ENCODE measurements around the gene SLC38A11. TPM values are rescaled to one million over a fixed set of nuclear protein-coding genes. Genes with fewer than 3 reads are reported as not detected.

The SLC38A11 gene
- polyA plus RNA-seq, 1 donor (not counting 4 experiments of a cell fraction or from before 2014, with no cell fraction given) = not detected

GRCh38 chr2:164877169-164877568 is 78.2 kb downstream of the SLC38A11 start:
- dilution Hi-C loops (cut with MboI; ENCODE audit: extremely low pct_ligation_motif_present, low sequenced_read_pairs) = no loop called here
- H3K27me3 ChIP-seq (ENCODE audit: control insufficient read depth, extremely low read depth, insufficient read depth, low read length) = no peaks in the 10 kb centered on the region
- H3K4me3 ChIP-seq (ENCODE audit: control insufficient read depth in 2 of 3, extremely low read depth in 1 of 3, insufficient read depth in 2 of 3, low read depth in 1 of 3, low read length in 3 of 3) = no peak overlapping the region
- DNase-seq (ENCODE audit: low read depth, low spot score) (no peak), FAIRE-seq (no peak)
- no peaks in the 10 kb centered on the region for H4K20me1 ChIP-seq (ENCODE audit: control insufficient read depth, extremely low read depth, insufficient read depth, low read length)
- no peak overlapping the region for H2AFZ ChIP-seq (ENCODE audit: control insufficient read depth, low read length)
- peaks cover 15% of the 10 kb centered on the region for H3K4me1 ChIP-seq (ENCODE audit: control insufficient read depth, extremely low read depth, insufficient read depth, low read length)
- no peaks in the 10 kb centered on the region for H3K9me3 ChIP-seq (ENCODE audit: control insufficient read depth, low read depth, low read length)
- H3K4me2 ChIP-seq (ENCODE audit: control insufficient read depth, extremely low read depth, insufficient read depth, low read depth, low read length) = no peak overlapping the region
- H3K9ac ChIP-seq (ENCODE audit: control insufficient read depth, extremely low read depth, insufficient read depth, low read length) = no peak overlapping the region
- no peak for TF ChIP-seq EZH2 (IDR thresholded peaks at IDR 0.05; ENCODE audit: low read length)
- TF ChIP-seq, protein P1, sequence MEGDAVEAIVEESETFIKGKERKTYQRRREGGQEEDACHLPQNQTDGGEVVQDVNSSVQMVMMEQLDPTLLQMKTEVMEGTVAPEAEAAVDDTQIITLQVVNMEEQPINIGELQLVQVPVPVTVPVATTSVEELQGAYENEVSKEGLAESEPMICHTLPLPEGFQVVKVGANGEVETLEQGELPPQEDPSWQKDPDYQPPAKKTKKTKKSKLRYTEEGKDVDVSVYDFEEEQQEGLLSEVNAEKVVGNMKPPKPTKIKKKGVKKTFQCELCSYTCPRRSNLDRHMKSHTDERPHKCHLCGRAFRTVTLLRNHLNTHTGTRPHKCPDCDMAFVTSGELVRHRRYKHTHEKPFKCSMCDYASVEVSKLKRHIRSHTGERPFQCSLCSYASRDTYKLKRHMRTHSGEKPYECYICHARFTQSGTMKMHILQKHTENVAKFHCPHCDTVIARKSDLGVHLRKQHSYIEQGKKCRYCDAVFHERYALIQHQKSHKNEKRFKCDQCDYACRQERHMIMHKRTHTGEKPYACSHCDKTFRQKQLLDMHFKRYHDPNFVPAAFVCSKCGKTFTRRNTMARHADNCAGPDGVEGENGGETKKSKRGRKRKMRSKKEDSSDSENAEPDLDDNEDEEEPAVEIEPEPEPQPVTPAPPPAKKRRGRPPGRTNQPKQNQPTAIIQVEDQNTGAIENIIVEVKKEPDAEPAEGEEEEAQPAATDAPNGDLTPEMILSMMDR (optimal IDR thresholded peaks at IDR 0.05 in 1 of 3, IDR thresholded peaks at IDR 0.05 in 1 of 3, conservative IDR thresholded peaks at IDR 0.05 in 1 of 3; ENCODE audit: extremely low read depth in 1 of 3, insufficient read depth in 2 of 3, low read length in 3 of 3) = no peak
- no peaks in the 10 kb centered on the region for H3K9me1 ChIP-seq (ENCODE audit: control insufficient read depth, extremely low read depth, insufficient read depth, low read length)
- H3K27ac ChIP-seq (ENCODE audit: control insufficient read depth, insufficient read depth, low read length) = no peak overlapping the region
- H3K36me3 ChIP-seq (ENCODE audit: control insufficient read depth in 2 of 2, extremely low read depth in 1 of 2, insufficient read depth in 2 of 2, low read length in 2 of 2) = no peaks in the 10 kb centered on the region
- H3K79me2 ChIP-seq (ENCODE audit: control insufficient read depth, insufficient read depth, low read length) = no peaks in the 10 kb centered on the region

DNA sequence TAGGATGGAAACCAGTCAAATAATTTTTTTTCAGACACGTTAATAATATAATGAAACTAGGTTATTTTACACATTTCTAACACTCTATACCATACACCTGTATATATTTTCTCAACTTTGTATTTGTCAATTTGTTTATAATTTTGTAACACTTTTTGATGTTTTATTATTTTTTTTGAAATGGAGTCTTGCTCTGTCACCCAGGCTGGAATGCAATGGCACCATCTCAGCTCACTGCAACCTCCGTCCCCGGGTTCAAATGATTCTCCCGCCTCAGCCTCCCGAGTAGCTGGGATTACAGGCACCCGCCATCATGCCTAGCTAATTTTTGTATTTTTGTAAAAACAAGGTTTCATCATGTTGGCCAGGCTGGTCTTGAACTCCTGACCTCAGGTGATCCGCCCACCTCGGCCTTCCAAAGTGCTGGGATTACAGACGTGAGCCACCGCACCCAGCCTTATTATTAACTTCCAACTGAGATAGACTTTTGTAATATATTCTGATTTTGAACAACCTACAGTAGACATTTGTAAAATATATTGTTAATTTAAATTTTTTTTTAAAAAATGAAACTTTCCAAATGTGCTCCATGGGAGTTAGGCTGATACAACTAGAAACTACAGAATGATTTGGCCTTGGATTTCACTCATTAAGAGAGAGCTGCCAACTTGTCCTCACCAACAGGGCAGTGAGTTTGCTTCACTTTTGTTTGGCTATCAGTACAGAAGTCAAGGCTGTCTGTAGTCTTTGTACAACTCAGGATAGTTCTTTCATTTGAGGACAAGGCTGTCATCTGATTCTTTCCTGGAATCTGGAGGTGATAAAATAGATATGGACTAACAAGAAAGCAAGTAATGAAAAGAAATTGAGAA is 79.8 kb downstream of the SLC38A11 start:
- Histone ChIP-seq H3K36me3 (ENCODE audit: control insufficient read depth in 2 of 2, extremely low read depth in 1 of 2, insufficient read depth in 2 of 2, low read length in 2 of 2) (no peaks in the 10 kb centered on the region), H2AFZ (ENCODE audit: control insufficient read depth, low read length) (no peak overlapping the region), H3K27me3 (ENCODE audit: control insufficient read depth, extremely low read depth, insufficient read depth, low read length) (no peaks in the 10 kb centered on the region), H3K9ac (ENCODE audit: control insufficient read depth, extremely low read depth, insufficient read depth, low read length) (no peak overlapping the region), H4K20me1 (ENCODE audit: control insufficient read depth, extremely low read depth, insufficient read depth, low read length) (no peaks in the 10 kb centered on the region), H3K79me2 (ENCODE audit: control insufficient read depth, insufficient read depth, low read length) (no peaks in the 10 kb centered on the region), H3K27ac (ENCODE audit: control insufficient read depth, insufficient read depth, low read length) (no peak overlapping the region), H3K4me3 (ENCODE audit: control insufficient read depth in 2 of 3, extremely low read depth in 1 of 3, insufficient read depth in 2 of 3, low read depth in 1 of 3, low read length in 3 of 3) (no peak overlapping the region), H3K4me1 (ENCODE audit: control insufficient read depth, extremely low read depth, insufficient read depth, low read length) (peaks cover 10% of the 10 kb centered on the region), H3K4me2 (ENCODE audit: control insufficient read depth, extremely low read depth, insufficient read depth, low read depth, low read length) (no peak overlapping the region), H3K9me1 (ENCODE audit: control insufficient read depth, extremely low read depth, insufficient read depth, low read length) (no peaks in the 10 kb centered on the region), H3K9me3 (ENCODE audit: control insufficient read depth, low read depth, low read length) (no peaks in the 10 kb centered on the region)
- dilution Hi-C loops (cut with MboI; ENCODE audit: extremely low pct_ligation_motif_present, low sequenced_read_pairs) = no loop called here
- TF ChIP-seq EZH2 (IDR thresholded peaks at IDR 0.05; ENCODE audit: low read length) = no peak
- TF ChIP-seq, protein P1 (optimal IDR thresholded peaks at IDR 0.05 in 1 of 3, IDR thresholded peaks at IDR 0.05 in 1 of 3, conservative IDR thresholded peaks at IDR 0.05 in 1 of 3; ENCODE audit: extremely low read depth in 1 of 3, insufficient read depth in 2 of 3, low read length in 3 of 3) = no peak
- FAIRE-seq (no peak), DNase-seq (ENCODE audit: low read depth, low spot score) (no peak)

Data from keratinocyte (primary cell).